CD4-positive, alpha-beta T cell treated with Interleukin-10 for 1 hour (primary cell): ENCODE data around the gene ABCA4.

ENCODE experiments used
- DNase-seq: peaks from one replicate; pipeline ENCODE4 v3.0.0-alpha.2; 2020

The ABCA4 gene

DNA sequence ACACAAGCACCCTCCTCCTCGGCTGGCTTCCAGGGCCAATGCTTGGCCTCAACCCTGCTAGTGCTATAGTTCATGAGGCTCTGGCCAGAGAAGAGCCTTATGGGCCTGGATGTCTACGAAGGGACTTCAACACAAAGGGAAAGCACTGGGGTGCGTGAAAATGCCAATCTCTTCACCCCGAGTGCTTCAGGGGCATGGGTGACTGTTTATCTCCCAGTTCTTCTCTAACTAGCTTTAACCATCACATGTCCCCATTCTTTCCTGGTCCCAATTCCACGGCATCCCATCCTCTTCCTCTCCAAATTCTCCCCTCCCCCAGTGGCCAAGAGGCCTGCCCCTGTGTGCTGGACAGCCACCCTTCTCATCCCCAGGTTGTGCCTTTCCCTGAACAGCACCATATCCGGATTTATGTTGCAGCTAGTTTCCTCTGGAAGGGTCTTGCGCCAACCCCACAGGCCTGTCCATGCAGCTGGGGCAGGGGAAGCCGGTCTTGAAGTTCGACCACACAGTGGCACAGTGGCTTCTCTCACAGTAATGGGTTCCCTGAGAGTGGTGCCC, 16.7 kb downstream of the ABCA4 start:
- no peak for DNase-seq

GRCh38 chr1:94103608-94104007, 17.3 kb downstream of the ABCA4 start:
- DNase-seq = no peak

- no peak for DNase-seq
These were observed 19.1 kb downstream of the ABCA4 start for GRCh38 chr1:94101613-94102525.

GRCh38 chr1:94100785-94101612, 19.9 kb downstream of the ABCA4 start:
- no peak for DNase-seq

DNA sequence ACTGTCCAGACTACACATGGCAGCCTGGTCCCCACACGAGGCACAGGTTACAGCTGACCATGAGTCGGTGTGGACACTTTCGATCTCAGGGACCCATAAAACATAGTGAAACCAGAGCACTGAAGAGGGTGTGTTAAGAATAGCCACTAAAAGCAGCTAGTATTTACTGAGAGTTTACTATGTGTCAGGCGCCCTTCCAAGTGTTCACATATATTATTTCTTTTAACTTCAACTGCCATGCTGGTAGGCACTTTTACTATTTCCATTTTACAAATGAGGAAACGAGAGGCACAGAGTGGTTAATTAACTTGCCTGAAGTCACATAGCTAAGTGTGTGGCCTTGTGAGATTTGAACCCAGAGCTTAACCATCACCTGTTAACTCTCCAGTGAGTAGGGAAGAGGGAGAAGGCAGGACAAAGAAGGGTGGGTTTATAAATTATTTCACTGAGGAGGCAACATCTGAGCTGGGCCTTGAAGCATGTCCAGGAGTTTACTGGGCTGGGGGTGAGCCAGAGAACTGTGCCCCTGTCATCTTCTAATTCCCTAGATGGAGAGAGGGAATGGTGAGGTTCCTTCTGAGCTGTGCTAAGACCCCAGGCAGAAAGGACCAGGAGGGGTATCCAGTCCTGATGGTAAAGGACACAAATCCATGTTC, 20.7 kb downstream of the ABCA4 start:
- DNase-seq = no peak

GRCh38 chr1:94099303-94099702, 21.6 kb downstream of the ABCA4 start:
- no peak for DNase-seq

GRCh38 chr1:94098585-94099111, 22.3 kb downstream of the ABCA4 start:
- no peak for DNase-seq

- DNase-seq = no peak
These were observed 24.0 kb downstream of the ABCA4 start for GRCh38 chr1:94096797-94097549.

DNA sequence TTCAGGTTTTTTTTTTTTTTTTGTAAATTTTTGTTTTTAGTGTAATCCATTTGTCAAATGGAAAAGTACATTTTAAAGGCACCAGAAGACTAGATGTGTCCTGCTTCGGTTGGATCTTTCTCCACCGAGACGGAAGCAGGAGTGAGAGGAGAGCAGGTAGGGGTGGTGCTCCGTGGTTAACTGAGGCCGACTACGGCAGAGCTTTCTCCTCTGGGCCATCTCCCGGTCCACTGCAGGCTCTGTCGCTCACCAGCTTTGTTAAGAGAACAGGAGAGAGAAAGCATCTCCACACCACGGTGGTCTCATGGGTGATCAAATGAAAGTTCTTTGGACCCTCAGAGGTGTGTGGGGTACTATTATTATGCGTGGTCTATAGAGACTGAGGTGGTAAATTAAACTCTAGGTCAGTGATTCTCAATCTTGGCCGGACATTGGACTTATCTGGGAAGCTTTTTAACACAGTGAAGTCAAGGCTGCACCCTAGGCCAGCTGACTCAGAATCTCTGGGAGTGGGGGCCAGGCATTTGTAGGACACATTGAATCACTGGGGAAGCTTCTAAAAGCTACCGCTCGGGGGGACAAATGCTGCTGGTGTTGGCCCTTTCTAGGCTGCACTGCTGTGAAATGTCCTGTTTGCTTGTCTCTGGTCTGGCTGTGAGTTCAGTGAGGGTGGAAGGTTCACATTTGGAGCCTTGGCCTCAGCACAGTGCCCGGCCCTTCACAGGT, 25.0 kb downstream of the ABCA4 start:
- DNase-seq = no peak

- no peak for DNase-seq
These were observed 25.8 kb downstream of the ABCA4 start for GRCh38 chr1:94095112-94095637.

GRCh38 chr1:94094469-94095111, 26.4 kb downstream of the ABCA4 start:
- no peak for DNase-seq

DNA sequence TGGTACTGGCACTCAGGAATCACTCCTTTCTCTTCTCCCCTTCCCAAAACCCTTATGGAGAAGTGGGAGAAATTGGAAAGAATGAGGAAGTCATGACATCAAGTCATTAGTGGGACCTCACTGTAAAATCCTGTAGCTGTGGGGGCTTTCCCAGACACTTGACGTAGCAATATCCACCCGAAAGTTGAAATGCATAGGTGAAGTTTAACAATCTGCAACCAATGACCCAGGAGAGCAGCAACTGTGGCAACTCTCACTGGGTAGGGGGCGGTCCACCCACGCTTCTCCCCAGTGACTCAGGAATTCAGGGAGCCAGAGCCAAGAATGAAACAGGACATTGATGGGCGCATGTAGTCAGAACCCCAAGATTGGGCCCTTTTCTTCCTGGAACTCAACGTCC, 27.0 kb downstream of the ABCA4 start:
- no peak for DNase-seq

DNA sequence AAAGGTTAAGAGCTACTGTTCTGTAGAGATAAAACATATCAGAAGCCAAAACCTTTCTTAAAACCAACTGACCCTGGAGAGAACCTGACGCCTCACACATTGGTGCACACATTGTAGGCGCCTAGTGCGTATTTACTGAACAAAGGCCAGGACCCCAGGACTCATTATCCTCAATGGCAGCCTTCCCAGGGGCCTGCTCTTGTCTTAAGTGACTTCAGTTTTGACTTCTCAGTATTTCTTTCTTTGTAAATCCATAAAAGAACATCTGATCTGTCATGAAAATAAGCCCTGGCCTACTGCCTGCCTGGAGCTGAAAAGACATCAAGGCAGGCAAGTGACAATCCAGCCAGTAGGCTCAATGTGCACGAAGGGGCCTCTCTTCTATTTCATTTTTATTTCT, 27.6 kb downstream of the ABCA4 start:
- DNase-seq = no peak

DNA sequence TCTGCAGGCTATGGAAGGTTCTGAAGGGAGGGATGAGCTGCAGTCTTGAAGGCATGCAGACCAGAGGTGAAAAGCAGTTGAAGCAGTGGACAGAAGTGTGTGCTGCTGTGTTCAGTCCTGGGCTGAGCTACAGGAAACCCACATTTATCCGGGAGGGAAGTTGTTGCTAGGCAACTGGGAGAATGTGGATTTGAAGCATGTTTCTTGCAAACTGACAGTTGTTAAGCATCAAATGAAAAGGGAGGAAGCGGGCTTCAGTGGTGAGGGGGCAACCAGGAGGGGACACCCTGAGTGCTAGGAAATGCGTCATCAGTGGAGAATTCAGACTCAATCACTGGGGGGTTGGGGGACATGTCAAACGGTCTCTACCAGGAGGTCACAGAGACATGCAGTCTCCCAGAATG, 28.7 kb downstream of the ABCA4 start:
- peak; percentile 8 for DNase-seq

GRCh38 chr1:94090761-94091160, 30.2 kb downstream of the ABCA4 start:
- no peak for DNase-seq

DNA sequence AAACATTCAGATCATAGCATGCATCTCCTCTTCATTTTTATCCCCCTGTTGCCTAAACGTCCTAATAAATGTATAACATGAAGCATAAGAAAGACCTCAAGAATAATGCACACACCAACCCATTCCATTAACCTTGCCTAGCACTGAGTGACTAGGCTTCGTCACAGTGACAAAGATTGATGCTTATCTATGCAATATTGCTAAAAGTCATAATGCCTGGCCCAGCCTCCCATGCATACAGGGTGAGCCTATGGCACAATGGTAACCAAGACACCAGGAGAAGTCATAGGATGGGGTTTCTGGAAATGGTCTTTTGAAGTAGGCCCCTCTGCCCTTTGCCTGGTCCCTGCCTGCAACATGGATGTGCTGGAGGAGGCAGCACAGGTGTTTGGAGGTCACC, 33.8 kb downstream of the ABCA4 start:
- no peak for DNase-seq

DNA sequence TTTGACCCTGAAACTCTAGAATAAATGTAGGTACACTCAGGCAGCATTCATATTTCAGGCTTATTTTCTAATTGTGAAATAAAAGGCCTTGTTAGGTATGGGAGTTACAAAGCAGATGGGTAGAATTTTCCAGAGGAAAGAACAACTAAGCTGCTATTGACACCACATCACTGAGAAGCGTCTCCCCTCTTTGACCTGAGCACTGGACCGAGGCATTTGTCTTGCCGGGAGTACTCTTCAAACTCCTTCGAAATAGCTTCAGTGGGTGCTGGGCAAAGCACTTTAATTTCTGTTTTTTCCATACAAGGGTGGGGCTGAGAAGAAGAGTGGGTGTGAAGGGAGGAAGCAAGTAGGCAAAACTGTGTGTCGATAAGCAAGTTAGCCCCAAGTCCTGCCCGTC, 36.4 kb downstream of the ABCA4 start:
- DNase-seq = no peak

- DNase-seq = no peak
These were observed 36.9 kb downstream of the ABCA4 start for GRCh38 chr1:94084085-94084484.

DNA sequence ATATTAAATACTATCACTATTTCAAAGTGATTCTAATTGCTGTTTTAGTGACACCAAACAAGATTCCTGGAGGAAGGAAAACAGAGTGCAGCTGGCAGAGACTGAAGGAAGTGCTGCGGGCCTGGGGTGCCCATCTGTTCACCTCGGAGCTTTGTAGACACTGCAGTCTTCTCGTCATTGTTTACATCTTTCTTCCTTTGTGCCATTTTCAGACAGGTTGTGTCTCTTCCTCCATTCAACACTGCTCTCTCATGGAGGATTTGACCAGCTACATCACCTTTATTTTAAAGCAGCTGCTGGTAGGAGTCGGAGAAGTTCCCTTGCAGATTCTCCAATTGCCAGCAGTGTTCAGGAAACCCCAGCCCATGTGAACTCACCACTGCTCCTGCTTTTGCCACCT, 37.3 kb downstream of the ABCA4 start:
- no peak for DNase-seq

DNA sequence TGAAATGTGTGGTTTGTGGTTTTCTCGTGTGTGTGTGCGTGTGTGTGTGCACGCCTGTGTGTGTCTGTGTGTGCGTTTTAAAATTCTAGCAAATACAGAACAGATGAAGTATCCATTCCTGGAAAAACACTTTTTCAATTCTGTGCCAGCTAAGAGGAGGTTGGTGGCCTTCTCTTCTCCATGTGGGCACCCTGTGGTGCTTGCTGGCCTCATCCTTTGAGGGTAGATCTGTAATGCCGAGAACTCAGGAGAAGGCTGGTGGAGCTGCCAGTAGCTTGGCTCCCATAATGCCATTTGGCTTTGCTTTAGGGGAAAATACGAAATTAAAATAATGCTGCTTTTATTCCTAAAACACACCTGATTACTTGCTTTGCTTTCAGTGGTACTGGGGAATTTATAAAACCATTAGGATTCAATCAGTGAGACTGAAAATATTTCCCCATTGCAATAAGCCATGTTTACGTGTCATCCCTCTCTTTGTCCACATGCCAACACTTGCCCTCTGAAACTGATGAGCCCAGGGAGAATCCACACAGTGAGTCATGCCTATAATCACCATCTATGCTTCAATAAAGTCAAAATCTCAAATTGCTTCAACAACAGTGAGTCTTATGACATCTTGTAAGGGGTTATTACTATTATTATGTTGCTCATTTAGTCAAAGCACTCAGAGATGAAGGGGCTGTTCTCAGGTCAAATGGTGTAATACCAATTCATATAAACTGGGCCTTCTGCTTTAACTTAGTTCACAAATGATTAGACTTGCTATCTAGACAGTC, 39.2 kb downstream of the ABCA4 start:
- DNase-seq = no peak
